K562 (cell line): ENCODE results near the gene FMNL3. TPM values are rescaled to one million over a fixed set of nuclear protein-coding genes. Genes with fewer than 3 reads are reported as not detected.

ENCODE experiments used
- ASH1L ChIP-seq: fragments of 450-650 bp; IDR thresholded peaks from 2 replicates; pipeline ENCODE4 v1.6.1; 2018; ENCODE audit warnings: borderline replicate concordance, mild to moderate bottlenecking, low read depth; ENCODE audit not compliant: partially characterized antibody
- DLX4 ChIP-seq: fragments of 250-450 bp; sonication (Bioruptor Pico); IDR thresholded peaks from 2 replicates; pipeline ENCODE4 v1.6.1; 2021; ENCODE audit warnings: mild to moderate bottlenecking
- RBFOX2 ChIP-seq: fragments of 200-400 bp; formaldehyde crosslinking; IDR thresholded peaks from 2 replicates; pipeline ENCODE4 v1.6.1; 2017; ENCODE audit warnings: low read depth, mild to moderate bottlenecking, low read length, moderate library complexity
- SMARCA4 ChIP-seq: fragments of 450-650 bp; IDR thresholded peaks from 2 replicates; pipeline ENCODE4 v1.6.1; 2016
- SMARCC2 ChIP-seq: fragments of 450-650 bp; IDR thresholded peaks from 2 replicates; pipeline ENCODE4 v1.6.1; 2017; ENCODE audit warnings: antibody characterized with exemption, moderate library complexity, mild to moderate bottlenecking, low read depth
- SMC3 ChIP-seq: conservative IDR thresholded peaks from 2 replicates; pipeline ENCODE4 v1.6.1; 2011; ENCODE audit warnings: low read depth, low read length, improper control_type of control experiment; ENCODE audit not compliant: insufficient read depth
- ZNF239 ChIP-seq: fragments of 250-450 bp; sonication (Bioruptor Pico); IDR thresholded peaks from 2 replicates; pipeline ENCODE4 v1.4.0; 2020; ENCODE audit warnings: mild to moderate bottlenecking
- ZNF384 ChIP-seq: IDR thresholded peaks from 2 replicates; pipeline ENCODE4 v1.6.1; 2012; ENCODE audit warnings: low read depth, low read length, improper control_type of control experiment
- ZNF699 ChIP-seq: fragments of 250-450 bp; sonication (Bioruptor Pico); IDR thresholded peaks from 2 replicates; pipeline ENCODE4 v1.8.0; 2021; ENCODE audit warnings: mild to moderate bottlenecking, moderate library complexity; ENCODE audit not compliant: insufficient replicate concordance
- ZNF740 ChIP-seq, 3 experiments: fragments of 200-800 bp in 1 of 3; sonication (Bioruptor generic) in 1 of 3; sonication (generic) in 1 of 3; formaldehyde crosslinking in 1 of 3; IDR thresholded peaks; 2 replicates each; pipeline versions ENCODE4 v1.6.1 to v1.8.0; 2016 to 2022; ENCODE audit warnings: mild to moderate bottlenecking in 2 of 3, missing compliant biosample characterization in 2 of 3, missing genetic modification characterization in 2 of 3, missing genetic modification reagents in 1 of 3
- polyA plus RNA-seq, 8 experiments: library from polyadenylated mRNA; depleted of rRNA in 4 of 8; stranded (reverse) in 5 of 8; unstranded in 3 of 8; fragments of >200 nt; fragmentation: Nextera tagmentation in 2 of 8; fragmentation: Illumina TruSeq in 1 of 8; extraction: Ambion mirVana in 2 of 8; extraction: Trizol in 1 of 8; gene quantifications; 2 replicates each; pipeline versions ENCODE4 v1.2.1 to v1.2.3, GENCODE V29; 2011 to 2014; ENCODE audit warnings: inconsistent platforms in 1 of 8, missing spikeins in 1 of 8
- total RNA-seq, 7 experiments: library from RNA; depleted of rRNA in 6 of 7; stranded (reverse); fragments of >200 nt in 6 of 7; fragmentation: Illumina TruSeq in 2 of 7; extraction: Trizol in 2 of 7; gene quantifications; 2 replicates each; pipeline versions ENCODE4 v1.2.1 to v1.2.3, GENCODE V29; 2011 to 2021; ENCODE audit warnings: low replicate concordance in 1 of 7
- TF ChIP-seq, protein P1 (sequence below), 2 experiments: fragments of 450-650 bp; formaldehyde crosslinking in 1 of 2; IDR thresholded peaks; 2 replicates each; pipeline versions ENCODE4 v1.4.0 to v1.6.1; 2014 to 2020; ENCODE audit warnings: mild to moderate bottlenecking in 2 of 2, borderline replicate concordance in 1 of 2, low read depth in 1 of 2

FMNL3 gene
- total and polyA plus RNA-seq, 9 of the 15 experiments (the other 6 are each of a cell fraction or from before 2014, with no cell fraction given): 0.49 to 14.4 (median 6.8) TPM

DNA sequence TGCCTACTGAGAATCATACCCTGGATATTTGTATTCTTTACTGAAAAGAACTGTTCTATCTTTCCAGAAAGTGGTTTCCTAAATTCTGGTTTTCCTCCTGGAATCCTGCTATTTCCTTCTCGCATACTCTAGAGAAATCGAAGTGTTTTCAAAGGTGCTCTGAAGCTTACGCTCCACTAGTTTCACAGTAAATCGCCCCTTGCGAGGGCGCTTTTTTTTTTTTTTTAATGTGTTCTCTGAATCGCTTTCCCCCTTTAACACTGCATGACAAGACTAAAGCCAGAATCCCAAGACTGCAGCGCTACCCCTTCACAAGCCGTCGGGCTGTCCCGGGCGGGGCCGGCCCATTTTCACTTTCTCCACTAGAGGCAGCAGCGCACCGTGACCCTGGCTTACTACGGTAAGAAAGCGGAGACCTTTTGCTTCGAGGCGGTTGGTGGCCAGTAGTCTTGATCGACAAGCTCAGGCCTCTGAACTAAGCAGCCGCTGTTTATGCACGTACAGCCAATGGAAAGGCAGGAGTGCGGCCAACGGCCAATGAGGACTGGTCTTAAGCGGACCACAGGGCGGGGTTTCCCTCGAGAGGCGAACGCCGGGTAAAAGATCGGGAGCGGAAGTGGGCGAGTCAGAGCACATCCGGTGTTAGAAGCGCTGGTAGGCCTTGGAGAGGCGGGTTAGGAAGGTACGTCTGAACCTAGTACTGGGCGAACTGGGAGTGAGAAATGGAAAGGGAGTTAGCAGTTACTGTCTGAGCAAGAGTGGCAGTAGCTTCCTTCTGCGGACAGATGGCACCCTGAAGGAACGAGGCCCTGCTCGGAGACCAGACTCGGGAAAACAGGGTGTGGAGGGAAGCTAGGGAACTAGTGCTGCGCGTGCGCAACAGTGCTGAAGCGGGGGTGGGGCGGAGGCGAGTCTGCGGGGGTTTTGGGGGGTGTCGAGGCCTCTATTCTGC, 34.0 kb upstream of the FMNL3 start, which contains the start of gene TMBIM6 (continued):
- TF ChIP-seq SMARCC2 (no peak), SMC3 (0 out of 2 replicates have a peak, but pooled peaks have one; percentile 30), RBFOX2 (peak; percentile 97), ASH1L (peak; percentile 87), ZNF384 (peak; percentile 31; the same call in 1 of the 2 replicates), ZNF740 (CRISPR knock-in tag; IDR thresholded peaks at IDR 0.05) (peak; percentile 76), ZNF740 (tag; IDR thresholded peaks at IDR 0.05) (no peak), ZNF239 (CRISPR knock-in tag) (no peak), DLX4 (CRISPR knock-in tag) (no peak), ZNF699 (CRISPR knock-in tag) (no peak), SMARCA4 (no peak)
- TF ChIP-seq, protein P1, sequence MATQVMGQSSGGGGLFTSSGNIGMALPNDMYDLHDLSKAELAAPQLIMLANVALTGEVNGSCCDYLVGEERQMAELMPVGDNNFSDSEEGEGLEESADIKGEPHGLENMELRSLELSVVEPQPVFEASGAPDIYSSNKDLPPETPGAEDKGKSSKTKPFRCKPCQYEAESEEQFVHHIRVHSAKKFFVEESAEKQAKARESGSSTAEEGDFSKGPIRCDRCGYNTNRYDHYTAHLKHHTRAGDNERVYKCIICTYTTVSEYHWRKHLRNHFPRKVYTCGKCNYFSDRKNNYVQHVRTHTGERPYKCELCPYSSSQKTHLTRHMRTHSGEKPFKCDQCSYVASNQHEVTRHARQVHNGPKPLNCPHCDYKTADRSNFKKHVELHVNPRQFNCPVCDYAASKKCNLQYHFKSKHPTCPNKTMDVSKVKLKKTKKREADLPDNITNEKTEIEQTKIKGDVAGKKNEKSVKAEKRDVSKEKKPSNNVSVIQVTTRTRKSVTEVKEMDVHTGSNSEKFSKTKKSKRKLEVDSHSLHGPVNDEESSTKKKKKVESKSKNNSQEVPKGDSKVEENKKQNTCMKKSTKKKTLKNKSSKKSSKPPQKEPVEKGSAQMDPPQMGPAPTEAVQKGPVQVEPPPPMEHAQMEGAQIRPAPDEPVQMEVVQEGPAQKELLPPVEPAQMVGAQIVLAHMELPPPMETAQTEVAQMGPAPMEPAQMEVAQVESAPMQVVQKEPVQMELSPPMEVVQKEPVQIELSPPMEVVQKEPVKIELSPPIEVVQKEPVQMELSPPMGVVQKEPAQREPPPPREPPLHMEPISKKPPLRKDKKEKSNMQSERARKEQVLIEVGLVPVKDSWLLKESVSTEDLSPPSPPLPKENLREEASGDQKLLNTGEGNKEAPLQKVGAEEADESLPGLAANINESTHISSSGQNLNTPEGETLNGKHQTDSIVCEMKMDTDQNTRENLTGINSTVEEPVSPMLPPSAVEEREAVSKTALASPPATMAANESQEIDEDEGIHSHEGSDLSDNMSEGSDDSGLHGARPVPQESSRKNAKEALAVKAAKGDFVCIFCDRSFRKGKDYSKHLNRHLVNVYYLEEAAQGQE (IDR thresholded peaks at IDR 0.05; ENCODE audit: borderline replicate concordance): peak; percentile 75
- TF ChIP-seq, protein P1 (CRISPR knock-in tag; IDR thresholded peaks at IDR 0.05; ENCODE audit: low read depth): peak; percentile 38; the same call in 1 of the 2 replicates
